Activated CD4-positive, CD25-positive, alpha-beta regulatory T cell treated with anti-CD3 and anti-CD28 coated beads, Interleukin-2, amount 50 U/mL, for 72 hours (primary cell): ENCODE data around the gene DOCK2.

ENCODE experiments used
- DNase-seq: peaks from one replicate; pipeline ENCODE4 v3.0.0; 2021

DOCK2 gene

DNA sequence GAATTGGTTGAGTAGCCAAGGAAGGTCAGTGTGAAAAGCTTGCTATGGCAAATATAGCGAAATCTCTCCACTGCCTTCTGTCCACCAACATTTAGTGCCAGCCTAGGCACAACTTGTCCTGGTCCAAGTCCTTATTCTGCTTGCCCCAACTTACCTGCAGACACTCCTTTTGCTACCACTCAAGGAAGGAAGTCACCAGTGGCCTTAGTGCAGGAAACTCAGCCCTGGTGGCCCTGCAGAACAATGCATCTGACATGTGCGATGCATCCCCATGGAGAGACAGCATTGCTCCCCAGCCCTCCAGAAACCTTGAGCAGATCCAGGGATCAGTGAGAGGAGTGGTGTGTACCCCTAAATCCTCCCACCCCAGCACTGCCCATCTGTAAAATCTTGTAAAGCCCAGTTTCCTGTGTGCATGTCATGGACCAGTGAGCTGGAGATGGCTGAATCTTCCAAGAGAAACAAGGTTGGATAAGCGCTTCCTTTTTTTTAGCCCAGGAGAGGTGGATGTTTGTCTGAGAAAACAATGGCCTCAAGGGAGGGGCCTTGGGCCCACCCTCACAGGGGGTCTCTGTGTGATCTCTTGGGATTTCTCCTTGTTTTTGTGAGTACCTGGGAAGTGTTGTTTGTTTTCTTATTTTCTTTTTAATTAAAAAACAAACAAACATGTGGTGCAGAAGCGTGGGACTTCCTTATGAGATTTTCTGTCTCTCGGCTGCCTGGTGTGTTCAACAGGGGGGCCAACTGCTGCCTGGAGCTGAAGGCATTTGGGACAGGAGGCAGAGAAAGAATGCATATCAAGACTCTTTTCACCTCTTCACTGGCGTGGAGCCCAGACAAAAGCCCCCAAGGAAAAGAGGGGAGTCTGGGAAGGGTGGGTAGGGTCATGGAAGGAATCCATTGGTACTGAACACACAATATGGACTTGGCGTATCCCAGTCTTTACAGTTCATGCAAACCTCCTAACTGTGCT, 472.3 kb downstream of the DOCK2 start:
- DNase-seq: no peak

DNA sequence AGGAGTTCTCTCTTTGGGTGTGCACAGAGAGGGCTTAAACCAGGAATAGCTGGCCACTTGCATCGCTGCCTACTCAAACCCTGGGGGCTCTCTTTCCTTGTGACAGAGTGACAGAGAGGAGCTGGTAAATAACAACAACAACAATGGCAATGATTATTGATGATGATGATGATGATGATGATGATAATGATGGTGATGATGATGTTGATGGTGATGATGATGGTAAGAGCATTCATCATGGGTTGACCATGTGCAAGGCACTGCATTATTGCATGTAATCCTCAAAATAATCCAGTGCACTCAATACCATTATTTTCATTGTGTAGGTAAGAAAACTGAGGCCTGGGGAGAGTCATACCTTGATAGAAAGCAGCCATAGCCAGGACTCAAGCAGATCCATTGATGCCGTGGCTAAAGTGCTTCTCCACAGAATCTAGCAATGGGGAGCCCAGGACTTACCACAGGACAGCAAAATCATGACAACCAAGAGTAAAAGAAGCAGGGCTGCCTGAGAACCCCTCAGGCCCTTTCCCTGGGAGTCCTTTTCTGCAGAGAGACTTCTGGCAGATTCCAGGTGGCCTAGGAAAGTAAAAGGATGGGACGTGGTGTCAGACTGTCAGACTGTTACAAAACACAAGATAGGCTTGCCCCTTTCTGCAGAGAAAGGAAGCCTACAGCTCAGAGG, 473.5 kb downstream of the DOCK2 start:
- no peak for DNase-seq

DNA sequence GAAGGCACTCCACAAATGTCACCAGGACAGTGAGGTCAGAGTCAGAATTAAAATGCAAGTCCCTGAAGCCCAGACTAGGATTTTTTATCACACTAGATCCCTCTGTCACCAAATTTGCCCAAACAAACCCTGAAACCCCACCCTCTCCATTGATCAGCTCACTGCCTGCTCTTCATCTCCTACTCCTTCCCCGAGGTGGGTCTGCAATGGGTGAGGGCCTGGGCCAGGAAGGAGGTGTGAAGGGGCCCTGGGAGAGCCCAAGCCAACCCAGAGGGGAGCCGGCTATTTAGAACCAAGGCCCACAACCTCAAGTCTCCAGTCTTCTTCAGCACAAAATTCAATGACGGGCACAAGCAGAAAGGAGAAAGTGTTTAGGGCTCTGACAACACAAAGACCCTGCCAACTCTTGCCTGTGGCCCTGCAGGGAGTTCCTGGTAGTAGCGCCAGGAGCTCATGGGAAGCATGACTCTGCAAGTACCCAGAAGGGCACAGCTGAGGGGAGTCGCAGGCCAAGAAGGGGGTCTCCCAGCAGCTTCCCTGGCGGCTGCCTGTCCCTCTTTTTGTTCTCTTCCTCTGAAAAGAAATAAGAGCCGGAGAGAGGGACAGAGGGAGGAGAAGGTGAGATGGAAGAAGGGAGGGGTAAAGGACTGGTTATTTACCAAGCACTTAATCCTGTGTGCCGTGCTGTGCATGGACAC, 474.2 kb downstream of the DOCK2 start:
- no peak for DNase-seq

DNA sequence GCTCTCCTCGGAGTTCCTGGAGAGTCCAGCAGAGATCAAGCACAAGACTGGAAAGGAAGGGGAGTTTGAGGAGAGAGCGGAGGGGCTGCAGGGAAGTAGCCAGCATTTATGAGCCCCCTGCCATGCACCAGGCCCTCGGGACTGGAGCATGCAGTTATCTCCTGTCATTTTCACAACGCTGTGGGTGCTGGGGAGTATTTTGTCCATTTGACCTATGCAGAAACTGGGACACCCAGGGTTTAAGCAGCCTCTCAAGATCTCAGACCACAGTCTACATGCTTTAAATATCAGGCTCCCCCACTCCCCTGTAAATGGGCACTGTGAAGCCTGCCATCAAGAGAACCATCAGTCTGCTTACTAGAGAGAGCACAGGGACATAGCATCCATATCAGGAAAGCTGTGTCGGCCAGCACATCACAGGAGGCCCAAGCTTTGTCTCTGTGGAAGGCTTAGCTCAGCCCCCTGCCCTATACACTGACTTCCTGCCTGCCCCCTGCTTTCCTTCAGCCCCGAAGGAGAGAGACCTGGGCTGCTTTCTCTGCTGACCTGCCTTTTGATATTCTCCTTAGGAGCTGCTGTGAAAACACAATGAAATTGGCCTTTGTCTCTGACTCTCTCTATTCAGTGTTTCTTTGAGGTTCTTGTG, 475.9 kb downstream of the DOCK2 start:
- DNase-seq: no peak

DNA sequence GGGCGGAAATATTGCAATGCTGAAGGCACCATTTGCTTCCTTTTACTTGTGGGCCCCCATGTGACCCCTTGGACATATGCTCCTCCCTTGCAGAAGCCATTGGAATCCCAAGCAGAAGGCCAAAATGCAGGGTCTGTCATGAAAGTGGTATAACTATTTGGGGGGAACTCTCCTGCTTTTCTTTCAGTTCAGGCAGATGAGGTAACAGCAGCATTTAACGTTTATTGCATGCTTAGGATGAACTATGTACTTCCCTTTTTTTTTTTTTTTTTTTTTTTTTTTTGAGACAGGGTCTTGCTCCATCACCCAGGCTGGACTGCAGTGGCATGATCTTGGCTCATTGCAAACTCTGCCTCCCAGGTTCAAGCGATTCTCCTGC, 476.4 kb downstream of the DOCK2 start:
- DNase-seq: no peak

DNA sequence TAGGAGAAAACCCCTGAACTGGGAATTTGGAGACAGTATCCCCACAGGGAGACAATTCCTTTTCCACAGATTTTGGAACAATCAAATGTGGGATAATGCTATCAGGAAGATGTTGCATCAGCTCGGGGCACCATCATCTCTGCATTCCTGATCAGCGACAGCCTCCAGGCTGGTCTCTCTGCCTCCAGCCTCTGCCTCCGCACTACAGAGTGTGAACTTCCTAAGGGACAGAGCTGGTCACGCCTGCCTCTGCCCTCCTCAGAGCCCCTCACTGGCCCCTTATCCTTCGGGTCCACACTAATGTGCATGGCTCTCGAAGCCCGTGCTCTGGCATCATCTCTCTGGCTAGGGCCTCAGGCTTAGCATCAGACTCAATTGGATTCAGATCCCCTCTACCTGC, 477.2 kb downstream of the DOCK2 start:
- no peak for DNase-seq

DNA sequence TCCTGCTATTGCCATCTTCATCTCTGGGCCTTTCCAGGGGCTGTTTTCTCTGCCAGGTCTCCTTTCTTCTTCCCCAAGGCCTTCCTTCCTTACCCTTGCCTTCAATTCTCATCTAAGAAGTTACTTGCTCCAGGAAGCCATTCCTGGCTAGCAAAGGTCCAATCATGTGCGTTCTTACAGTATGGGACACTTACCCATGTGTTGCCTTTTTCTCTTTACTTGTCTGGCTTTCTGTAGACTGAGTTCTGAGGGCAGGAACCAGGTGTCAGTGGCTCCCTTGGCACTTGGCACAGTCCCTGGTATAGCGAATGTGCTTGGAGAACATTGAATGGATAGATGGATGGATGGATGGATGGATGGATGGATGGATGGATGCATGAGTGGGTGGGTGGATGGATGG, 478.9 kb downstream of the DOCK2 start:
- DNase-seq: no peak

DNA sequence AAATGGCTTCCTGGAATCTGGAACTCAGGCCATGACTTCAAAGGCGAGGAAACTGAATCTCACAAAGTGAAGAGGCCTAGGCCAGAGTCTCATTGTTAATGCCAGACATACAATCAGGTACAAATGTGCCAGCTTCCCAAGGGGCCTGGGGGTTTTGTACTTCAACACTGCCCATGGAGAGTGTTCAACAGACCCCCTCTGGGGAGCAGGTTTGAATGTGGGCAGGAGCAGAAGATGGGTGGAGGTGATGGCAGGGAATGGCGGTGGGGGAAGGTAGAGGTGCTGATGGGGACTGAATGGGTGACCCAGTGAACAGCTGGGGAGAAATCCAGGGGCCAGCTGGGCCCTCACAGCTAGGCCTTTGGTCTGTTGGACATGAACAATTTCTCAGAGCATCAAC, 480.7 kb downstream of the DOCK2 start:
- no peak for DNase-seq

DNA sequence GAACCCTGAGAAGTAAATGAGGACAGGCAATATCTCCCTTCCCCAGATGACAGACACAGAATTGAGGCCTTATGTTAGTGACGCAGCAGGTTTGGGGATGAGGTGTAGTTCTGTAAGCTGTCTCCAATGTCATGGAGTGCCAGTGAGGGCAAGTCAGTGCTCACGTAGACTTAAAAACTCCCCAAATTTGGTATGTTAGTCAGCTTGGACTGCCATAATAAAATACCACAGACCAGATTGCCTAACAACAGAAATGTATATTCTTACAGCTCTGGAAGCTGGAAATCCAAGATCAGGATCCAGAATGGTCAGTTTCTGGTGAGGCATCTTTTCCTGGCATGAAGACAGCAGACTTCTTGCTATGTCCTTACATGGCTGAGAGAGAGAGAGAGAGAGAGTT, 483.5 kb downstream of the DOCK2 start:
- no peak for DNase-seq

DNA sequence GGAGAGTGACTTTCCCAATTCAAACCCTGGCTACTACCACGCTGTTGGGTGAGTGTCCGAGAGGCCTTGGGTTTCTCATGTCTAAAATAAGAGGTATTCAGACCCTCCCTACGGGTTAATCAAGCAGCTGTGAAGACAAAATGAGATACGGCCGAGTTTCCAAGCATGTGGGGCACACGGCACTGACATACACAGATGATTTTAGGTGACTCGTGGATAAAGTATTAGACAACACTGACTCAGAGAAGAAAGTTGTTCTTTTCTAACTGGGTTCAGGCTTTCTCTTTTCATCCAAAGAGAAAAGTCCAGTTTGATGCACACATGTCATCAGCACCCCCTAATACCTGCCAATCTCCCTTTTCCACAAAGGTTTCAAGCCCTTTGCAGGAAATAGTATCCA, 484.2 kb downstream of the DOCK2 start:
- no peak for DNase-seq

DNA sequence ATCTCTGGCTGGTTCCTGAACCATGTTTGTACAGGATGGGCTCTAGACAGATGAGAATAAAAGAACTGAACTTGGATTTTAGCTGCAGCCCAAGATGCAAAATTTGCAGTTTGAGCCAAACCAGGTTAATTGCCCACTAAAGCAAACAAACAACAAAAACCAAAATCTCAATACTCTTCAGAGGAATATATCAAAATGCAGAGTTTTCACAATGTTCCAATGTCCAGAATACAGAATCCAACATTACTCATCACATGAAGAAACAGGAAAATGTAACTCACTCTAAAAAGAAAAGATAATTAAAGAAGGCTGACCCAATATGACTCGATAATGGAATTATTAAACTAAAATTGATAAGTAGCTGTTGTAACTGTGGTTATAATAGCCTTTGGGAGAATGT, 489.0 kb downstream of the DOCK2 start:
- DNase-seq: no peak

DNA sequence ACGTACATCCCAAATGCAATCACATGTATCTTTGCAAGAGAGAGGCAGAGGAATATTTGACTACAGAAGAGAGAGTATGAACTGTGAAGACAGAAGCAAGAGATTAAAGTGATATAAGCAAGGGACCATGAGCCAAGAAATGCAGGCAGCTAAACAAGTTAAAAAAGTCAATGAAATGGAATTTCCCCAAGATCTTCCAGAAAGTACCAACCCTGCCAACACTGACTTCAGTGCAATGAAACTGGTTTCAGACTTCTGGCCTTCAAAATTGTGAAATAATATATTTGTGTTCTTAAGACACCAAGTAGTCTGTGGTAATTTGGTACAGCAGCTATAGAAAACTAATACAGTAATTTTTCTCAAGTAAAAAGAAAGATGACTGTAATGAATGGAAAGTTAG, 489.6 kb downstream of the DOCK2 start:
- no peak for DNase-seq

DNA sequence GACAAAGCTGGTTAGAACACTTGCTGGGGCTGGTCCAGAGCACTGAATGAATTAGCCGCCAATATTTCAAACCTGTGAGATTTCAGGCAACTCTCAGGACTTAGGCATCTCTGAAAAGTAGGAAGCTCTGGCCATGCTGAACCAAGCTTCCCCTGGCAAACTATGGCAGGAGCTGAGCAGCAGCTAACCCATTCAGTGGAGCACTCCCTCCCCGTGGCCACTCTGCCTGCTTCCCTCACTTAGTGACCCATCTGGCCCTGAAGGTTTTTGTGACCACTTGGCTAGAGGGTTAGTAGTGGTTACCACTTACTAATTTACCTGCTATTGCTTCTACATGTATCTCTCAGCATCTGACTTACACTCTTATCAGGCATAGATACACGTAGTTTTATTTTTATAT, 494.2 kb downstream of the DOCK2 start:
- no peak for DNase-seq

DNA sequence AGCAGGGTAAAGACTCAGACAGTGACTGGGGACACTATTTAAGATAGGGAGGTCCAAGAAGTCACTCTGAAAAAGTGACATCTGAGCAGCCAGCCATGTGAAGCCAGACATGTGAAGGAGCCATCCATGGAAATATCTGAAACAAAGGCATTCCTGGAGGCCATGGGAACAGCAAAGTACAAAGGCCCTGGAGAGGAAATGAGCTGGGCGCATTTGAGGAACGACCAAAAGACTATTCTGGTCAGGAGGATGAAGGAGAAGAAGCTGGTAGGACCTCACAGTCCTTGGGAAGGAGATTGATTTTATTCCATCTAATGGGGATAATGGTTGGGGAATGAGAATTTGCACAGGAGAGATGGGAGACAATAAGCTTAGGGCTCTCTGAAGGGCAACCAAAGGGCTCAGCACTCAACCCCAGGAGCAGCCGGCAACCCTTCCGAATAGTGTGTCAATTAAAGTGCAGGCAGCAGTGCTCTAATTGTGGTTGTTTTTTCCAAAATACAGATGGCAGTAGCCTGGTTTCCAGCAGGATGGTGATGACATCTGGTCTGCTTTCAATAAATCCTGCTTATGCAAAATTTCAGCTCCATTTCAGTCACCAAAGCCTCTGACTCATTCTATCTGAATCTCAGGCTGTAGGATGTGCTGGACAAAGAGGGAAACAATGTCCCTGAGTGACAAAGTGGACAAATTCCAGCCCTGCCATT, 495.3 kb downstream of the DOCK2 start:
- DNase-seq: no peak
